ENCODE data around the gene RAI14.

RAI14 gene

GRCh38 chr5:34648039-34648839 lies 7.9 kb upstream of the RAI14 start:
- DNase-seq (ENCODE audit: low spot score) = no peak
- TF ChIP-seq CTCF (IDR thresholded peaks at IDR 0.05) = no peak
- Histone ChIP-seq H3K4me3 (no peak overlapping the region), H3K27ac (no peak overlapping the region)

GRCh38 chr5:34648840-34649158 lies 7.3 kb upstream of the RAI14 start:
- Histone ChIP-seq H3K4me3 (no peak overlapping the region), H3K27ac (no peak overlapping the region)
- no peak for TF ChIP-seq CTCF (IDR thresholded peaks at IDR 0.05)
- DNase-seq (ENCODE audit: low spot score) = no peak

- no peak overlapping the region for H3K27ac ChIP-seq
- TF ChIP-seq CTCF (IDR thresholded peaks at IDR 0.05) = no peak
- H3K4me3 ChIP-seq = no peak overlapping the region
- DNase-seq (ENCODE audit: low spot score) = no peak
Observed at GRCh38 chr5:34651791-34652190, 4.3 kb upstream of the RAI14 start.

- TF ChIP-seq CTCF (IDR thresholded peaks at IDR 0.05) = no peak
- DNase-seq (ENCODE audit: low spot score) = no peak
- H3K27ac ChIP-seq = peak overlapping the region in 1 of 2 donors; percentile 9
- H3K4me3 ChIP-seq = no peak overlapping the region
Observed at GRCh38 chr5:34652466-34652865, 3.7 kb upstream of the RAI14 start.

GRCh38 chr5:34652914-34653313 lies 3.2 kb upstream of the RAI14 start:
- Histone ChIP-seq H3K27ac (no peak overlapping the region), H3K4me3 (no peak overlapping the region)
- no peak for DNase-seq (ENCODE audit: low spot score)
- TF ChIP-seq CTCF (IDR thresholded peaks at IDR 0.05) = no peak

GRCh38 chr5:34653708-34654107 lies 2.4 kb upstream of the RAI14 start:
- TF ChIP-seq CTCF (IDR thresholded peaks at IDR 0.05) = no peak
- H3K4me3 ChIP-seq = no peak overlapping the region
- DNase-seq (ENCODE audit: low spot score) = no peak
- H3K27ac ChIP-seq = no peak overlapping the region

- TF ChIP-seq CTCF (IDR thresholded peaks at IDR 0.05) = no peak
- Histone ChIP-seq H3K27ac (peak overlapping the region; percentile 92 to 96), H3K4me3 (peak overlapping the region; percentile 93)
- peak; percentile 79 for DNase-seq (ENCODE audit: low spot score)
Observed at GRCh38 chr5:34655354-34655991, 655 bp upstream of the RAI14 start.

Measured in coronary artery (tissue), 2 donors.